COLO668 (cell line): ENCODE measurements around the gene ATXN2L.
"Not testable (repeated sequence)": the region's sequence is repeated elsewhere in the genome, so short reads cannot be mapped to it uniquely, and the experiment has no call there.

Experiments used
- DNase-seq: peaks from one replicate; lab custom pipeline; 2025; ENCODE audit not compliant: unreplicated experiment; lab: John Stamatoyannopoulos, UW

The ATXN2L gene

DNA sequence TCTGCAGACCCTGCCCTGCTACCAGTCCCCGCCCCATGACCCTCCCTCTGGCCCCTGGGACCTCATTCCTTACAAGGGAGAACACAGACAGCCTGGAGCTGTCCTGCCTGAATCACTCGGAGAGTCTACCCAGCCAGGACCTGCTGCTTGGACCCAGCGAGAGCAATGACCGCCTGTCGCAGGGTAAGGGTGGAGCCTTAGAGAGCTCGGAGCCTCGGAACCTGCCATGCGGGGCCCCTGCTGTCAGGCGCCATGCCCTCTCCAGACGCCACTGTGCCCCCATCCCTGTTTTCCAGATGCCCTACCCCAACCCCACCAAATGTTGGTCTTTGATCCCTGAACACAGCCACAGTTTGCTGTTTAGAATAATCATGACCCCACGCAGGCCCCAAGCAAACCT is 46.4 kb downstream of the ATXN2L start:
- DNase-seq, result no peak

DNA sequence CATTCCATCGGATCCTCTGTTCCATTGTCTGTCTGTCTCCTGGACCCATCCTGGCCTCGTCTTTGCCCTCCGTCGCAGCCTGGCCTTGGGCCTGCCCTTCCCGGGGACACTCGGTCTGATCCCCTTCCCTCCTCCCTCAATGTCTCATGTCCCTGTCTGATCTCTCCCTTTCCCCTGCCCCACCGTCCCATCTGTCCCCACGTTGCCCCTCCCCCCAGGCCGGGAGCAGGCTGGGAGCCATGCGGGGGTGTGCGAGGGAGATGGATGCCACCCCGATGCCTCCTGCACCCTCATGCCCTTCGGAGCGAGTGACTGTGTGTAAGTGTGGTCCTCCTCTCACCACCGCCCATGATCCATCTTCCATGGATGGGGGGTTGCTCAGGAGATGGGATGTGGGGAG is 50.2 kb downstream of the ATXN2L start:
- no peak for DNase-seq

DNA sequence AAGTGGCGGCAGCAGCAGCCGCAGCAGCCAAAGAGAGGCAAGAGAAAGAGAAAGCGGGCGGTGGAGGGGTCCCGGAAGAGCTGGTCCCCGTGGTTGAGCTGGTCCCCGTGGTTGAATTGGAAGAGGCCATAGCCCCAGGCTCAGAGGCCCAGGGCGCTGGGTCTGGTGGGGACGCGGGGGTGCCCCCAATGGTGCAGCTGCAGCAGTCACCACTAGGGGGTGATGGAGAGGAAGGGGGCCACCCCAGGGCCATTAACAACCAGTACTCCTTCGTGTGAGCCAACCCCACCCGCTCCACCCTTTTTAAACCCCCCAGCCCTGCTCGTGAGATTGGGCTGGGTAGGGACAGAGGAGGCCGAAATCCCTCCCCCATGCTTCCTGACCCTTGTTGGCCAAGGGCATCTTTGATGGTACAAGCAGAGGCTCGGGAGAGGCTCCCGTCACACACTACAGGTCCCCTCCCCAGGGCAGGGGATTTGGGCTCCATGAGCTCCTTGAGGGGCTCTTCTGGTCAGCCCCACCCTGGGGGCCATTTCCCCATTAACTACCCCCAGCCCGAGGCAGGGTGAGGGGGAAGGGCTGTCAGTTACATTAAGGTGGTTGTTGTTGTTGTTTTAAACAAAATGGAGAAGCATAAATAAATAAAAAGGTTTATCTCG is 50.9 kb downstream of the ATXN2L start:
- peak; percentile 26 for DNase-seq

DNA sequence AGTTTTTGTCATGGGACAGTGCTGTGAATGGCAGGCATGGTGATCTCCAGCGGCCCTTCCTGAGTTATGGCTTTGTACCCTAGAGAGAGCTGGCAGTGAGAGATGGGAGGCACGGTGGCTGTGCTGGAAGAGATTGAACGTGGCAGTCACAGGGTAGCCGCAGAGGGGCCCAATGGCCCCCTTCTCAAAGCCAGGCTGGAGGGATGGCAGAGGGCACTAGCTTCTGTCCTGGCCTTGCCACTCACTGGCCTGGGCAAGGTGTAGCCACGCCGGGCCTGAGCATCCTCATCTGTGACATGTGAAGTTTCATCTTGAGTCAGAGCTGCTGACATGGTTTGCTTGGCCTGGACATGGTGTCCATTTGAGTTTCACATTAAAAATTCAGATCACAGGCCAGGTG is 51.6 kb downstream of the ATXN2L start:
- no peak for DNase-seq

DNA sequence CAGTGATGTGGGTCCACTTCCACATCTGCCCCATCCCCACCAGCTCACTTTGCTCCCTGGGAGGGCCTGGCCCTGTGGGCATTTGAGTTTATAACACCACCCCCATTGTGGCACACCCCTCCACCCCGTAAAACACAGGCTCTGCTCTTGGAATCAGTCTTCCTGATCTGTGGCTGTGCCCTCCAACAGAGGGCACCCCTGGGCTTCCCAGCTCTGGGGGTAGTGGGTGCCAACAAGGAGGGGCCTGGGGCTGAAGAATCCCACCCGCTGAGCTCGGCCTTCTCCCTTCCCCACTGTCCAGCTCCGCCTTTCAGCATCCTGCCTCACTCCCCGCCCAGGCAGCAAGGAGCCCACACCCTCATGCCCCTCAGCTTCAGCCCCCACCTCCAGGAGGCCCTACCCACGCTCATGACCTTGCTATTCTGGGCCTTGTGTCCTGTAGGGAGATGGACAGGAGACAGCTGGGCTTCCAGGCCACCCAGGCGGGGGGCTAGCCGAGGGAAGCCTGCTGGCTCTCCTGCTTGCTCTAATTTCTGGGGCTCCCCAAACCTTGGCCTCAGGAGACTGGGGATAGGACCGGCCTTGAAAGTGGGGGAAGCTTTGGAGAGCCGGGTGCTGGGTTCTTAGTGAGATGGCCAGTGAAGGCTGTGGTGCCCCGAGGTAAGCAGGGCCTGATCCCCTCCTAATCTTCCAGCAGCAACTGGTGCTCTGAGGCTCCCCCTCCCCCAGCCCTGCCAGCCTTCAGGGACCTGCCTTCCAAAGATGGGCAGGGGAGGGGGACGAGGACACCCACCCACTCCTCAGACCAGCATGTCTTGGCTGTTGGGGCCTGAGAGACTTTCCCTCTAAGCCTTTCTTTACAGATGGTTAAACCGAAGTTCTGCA is 52.6 kb downstream of the ATXN2L start:
- no peak for DNase-seq

DNA sequence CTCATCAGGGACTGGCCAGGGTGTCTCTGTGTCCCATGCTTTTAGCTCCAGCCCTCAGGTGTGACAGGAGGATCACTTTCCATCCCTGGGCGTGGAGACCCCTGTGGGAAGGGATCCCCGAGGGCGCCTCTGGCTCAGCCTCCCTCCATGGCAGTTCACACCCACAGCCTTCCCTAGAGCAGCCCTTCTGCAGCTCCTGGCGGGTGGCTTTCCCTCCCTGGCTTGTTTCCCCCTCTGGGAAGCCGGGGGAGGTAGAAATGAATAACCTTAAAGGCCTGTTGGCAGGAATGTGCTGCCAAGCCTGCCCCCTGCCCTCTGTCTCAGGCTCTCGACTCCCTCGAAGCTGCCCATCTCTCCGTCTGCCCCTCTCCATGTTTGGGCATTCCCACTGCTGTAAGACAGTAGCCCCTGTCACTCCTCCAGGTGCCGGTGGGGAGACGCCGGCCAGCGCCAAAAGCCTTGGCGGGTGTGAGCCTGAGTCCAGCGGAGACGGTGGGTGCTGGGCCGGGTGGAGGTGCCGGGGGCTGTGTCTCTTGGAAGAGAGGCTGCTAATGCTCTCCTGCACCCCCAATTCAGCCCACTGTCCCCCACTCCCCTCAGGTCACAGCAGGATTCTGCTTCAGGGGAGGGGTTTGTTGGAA is 53.3 kb downstream of the ATXN2L start:
- no peak for DNase-seq

DNA sequence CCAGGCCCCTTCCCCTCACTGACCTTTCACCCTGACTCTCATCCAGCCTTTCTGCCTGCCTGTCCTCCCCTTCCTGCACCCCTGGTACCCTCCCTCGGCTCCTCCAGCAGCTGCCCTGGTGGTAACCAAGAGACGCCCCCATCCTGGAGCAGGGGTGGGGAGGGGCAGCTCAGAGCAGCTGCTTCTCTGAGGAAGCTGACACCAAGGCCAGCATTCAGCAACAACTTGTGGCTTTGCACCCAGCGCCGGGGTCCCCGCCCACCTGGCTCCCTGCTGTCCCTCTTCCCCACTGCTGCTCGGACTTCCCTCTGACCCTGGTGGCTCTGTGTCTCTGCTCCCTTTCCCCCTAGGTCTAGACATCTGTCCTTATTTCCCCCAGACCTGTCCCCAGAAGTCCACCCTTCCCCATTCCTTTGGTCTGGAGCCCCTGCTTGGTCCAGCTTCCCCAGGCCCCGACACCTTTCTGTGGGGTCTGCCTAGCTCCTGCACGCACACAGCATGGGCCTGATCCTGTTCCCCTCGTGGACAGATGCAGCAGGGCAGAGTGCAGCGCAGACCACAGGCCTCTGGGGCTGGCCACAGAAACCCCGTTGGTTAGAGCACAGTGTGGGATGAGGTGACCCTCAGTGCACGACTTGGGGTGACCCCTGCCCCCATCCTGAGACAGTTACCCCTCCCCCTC is 54.3 kb downstream of the ATXN2L start:
- DNase-seq, result no peak

DNA sequence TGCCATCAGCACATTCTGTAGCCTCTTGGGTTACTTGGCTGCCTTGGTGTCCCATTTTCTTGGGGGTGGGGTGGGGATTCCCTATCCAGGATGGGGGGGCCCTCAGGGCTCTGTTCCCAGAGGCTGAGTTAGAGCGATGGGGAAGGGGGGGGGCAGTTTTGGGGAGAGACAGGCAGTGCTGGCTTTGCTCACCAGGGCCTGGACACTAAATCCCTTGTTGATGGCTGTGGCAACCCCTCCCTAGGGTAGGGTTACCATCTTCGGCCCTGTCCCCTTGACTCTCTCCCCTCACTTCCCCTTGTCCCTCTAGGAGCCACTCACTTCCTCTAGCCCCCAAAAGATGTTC is 54.8 kb downstream of the ATXN2L start:
- DNase-seq, result no peak

DNA sequence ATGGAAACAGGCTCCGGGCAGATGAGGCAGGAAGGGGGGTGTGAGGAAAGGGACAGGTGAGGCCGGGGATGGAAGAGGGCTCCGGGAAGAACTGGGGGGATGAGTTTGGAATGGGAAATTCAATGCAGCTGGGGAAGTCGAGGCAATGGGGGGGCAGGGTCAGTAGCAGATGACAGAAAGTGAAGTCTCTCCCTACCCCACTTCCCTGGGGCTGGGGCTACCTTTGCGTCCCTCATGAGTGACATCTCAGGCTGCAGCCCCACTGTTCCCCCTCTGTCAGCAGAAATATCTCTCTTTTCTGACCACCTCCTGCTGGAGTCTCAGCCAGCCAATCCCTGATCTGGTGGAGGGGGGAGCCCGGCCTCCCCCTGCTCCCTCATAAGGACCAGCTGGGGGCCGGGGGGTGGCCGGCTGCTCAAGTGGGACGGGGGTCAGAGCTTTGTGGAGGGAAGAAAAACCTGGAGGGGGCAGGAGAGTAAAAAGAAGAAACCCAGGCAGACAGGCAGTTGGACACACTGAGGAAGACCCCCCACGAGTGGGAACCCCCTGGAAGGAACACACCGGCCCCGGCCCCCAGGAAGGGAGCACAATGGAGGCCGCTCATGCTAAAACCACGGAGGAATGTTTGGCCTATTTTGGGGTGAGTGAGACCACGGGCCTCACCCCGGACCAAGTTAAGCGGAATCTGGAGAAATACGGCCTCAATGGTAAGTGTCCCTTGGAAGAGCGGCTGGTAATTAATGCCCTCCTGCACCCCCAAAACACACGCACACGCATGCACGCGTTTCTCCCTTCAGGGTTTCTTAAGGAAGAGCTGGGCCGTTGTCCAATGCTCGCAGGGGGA is 55.5 kb downstream of the ATXN2L start, which contains the start of gene ATP2A1:
Gene ATP2A1 (plus strand): TSS at position 406 of the 844 bp plus-strand sequence. CDS start 184 bp downstream, at position 590.
- no peak for DNase-seq

DNA sequence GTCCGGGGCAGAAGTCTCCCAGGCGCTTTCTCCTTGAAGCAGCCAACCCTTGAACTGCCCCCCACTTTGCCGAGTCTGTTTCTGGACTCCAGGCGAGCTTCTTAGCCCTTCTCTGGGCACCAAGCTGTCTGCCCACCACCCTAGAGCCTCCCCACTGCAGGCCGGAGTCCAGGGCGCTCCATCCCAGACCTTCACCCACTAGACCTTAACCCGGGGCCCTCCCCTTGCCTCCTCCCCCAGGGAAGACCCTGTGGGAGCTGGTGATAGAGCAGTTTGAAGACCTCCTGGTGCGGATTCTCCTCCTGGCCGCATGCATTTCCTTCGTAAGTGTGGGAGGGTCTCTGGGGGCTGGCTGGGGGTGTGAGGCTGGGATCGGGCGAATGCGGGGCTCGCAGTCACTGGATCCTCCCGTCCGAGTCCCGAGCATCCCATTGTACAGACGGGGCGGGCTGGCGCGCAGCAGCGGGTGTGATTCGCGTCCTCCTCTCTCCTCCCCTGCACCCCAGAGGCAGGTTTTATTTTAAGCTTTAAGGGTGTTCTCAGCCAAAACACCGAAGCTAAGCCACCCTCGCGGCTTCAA is 56.6 kb downstream of the ATXN2L start:
- no peak for DNase-seq

DNA sequence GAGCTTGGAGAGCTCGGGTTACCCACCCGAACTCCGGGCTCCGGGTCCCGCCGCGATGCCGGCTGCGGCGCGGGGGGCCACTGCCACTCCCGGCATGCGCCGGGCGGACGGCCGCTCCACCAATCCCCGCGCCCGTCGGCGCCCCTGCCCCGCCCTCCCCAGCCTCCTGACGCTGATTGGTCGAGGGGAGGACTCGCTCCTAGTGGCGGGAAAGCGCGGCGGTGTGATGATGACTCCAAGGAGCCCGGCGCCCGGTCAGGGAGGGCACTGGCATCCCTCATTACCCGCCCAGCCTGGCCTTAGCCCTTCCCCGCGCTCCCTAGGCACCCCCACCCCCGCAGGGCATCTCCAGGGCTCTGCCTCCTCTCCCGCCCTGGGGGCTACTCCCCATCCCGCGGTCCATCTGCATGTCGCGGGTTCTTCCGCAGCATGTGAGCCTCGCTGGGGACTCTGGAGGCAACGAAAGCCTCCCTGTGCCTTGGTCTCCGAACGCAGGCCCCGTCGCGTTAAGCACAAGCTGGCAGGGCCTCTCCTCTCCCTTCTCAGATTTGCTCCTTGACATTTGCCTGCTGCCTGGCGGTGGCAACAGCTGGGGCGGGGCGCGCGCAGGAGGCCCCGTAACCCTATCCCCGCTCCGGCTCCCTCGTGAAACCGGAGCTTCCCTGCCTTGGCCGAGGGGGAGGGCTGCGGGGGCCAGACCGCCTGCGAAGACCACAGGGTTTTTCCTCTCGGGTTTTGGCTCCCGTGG is 57.2 kb downstream of the ATXN2L start:
- DNase-seq, result peak; percentile 94

DNA sequence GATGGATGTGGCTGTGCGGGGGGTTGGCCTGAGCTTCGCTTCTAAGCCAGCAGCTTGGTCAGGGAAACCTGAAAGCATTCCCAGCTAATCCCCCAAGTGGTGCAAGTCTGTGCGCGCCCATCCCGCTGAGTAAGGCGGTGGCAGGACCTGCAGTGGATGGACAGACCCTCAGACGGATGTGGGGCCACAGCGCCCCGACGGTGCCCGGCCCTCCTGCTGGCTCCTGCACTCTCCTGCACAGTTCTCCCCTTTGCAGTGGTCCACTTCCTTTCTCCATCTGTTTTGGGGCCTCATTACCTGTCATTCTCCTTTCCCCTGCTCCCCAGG is 57.8 kb downstream of the ATXN2L start:
- DNase-seq, result no peak

DNA sequence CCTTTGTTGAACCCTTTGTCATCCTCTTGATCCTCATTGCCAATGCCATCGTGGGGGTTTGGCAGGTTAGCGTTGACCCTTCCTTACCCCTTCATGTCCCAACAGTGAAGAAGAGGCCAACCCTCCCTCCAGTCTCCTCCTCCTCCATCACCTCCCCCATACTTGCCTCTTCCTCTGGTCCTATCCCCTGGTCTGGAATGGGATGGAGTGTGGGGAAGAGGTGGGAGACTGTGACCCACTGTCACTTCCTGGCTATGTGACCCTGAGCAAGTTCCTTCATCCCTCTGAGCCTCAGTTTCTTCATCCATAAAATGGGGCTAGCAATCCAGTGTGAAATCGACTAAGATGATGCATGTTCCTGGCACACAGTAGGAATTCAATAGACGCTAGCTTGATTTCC is 58.2 kb downstream of the ATXN2L start:
- no peak for DNase-seq

DNA sequence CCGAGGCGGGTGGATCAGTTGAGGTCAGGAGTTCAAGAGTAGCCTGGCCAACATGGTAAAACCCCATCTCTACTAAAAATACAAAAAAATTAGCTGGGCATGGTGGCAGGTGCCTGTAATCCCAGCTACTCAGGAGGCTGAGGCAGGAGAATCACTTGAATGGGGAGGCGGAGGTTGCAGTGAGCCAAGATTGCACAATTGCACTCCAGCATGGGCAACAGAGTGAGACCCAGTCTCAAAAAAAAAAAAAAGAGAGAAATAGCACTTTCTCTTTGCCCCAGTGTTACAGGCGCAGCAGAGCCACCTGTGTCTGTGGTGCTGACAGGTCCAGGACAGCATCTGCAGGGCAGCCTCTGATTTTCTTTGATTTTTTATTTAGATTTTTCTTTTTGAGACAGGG is 58.8 kb downstream of the ATXN2L start:
- not testable (repeated sequence) for DNase-seq

DNA sequence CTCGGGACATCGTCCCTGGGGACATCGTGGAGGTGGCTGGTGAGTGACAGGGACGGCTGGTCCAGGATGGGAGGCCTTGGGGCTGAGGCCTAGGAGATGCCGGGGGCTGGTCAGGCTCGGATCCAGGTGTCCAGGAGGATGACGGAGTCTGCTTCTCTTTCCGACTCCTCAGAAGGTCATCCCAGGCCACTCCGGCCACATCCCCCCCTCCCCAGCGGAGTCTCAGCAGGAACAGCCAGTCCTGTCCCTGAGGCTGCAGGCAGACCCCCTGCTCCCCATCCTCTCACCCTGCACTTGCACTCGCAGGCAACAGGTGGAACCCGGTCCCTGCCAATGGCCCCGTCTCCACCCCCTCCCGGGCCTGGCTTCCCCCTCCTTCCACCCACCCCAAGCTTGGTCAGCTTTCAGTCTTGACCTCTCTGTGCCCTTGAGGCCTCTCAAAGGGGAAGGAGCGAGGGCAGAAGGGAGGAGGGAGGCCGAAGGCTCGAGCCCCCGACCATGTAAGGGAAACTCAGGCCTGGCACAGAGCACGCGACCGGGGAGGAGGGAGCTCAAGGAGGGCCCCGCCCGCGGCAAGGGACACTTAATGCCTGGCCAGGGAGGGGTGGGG is 59.9 kb downstream of the ATXN2L start:
- DNase-seq, result no peak

DNA sequence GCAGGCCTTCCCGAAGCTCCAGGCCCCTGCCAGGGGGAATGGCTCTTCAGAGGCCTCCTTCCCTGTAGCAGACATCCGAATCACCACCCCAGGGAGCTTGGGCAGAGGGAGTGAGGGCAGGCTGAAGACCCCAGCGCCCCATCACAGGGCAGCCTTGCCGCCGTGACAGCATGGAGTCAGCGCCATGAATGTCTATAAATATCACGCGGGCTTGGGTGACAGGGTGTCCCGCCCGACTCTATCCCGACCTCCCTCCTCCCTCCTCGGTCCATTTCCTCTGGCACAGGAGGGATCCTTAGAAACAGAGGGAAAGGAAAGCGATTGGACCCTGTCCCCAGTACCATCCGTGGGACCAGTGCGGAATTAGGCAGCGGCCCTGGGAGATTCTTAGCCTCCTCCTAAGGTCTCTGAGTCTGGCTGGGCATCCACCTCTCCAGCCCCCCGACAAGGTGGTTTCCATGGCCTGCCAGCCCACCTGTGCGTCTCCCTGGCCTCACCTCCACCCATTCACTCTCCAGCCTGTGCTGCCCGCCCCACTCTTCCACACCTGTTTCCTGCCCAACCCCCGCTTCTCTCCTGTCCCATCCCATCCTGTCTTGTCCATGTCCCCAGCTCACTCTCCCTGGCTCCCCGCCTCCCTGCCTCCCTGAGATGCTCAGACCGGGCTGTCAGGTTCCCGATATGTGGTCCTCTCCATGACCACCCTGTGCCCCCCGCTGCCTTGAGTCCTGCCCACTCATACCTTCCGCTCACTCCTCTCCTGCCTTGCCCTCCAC is 60.6 kb downstream of the ATXN2L start:
- peak; percentile 36 for DNase-seq

DNA sequence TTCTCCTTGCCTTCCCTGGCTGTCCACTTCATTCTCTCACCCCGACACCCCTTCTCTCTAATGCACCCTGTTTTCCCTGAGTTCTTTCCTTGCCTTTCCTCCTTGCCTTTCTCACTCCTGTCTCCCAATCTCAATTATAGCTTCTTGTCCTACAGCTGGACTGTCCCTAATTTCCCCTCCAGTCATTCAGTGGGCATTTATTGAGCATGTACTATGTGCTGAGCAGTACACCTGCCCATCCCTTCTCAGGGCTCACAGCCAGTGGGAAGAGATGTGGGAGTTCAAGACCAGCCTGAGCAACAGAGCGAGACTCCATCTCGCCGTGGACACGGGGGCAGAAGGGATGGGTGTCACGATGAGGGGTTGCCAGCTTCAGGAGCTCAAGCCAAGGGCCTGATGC is 61.2 kb downstream of the ATXN2L start:
- no peak for DNase-seq
